HL-60 (cell line): ENCODE results near the gene CYB5A.
A peak's percentile ranks its signal among the peaks of the same experiment; 100 is the strongest.

Source experiments
- DNase-seq, 2 experiments: peaks; one replicate each; pipeline ENCODE4 v3.0.0-alpha.2; 2010 to 2020; ENCODE audit warnings: low read depth in 1 of 2, low spot score in 1 of 2
- H3K27ac ChIP-seq: fragments of 250-450 bp; sonication (Bioruptor Pico); replicated peaks from 2 replicates; pipeline ENCODE4 v1.5.1; 2020; ENCODE audit warnings: mild to moderate bottlenecking, moderate library complexity
- H3K27me3 ChIP-seq: fragments of 250-450 bp; sonication (Bioruptor Pico); 2 replicates; pipeline ENCODE4 v1.5.1; 2021; ENCODE audit warnings: mild to moderate bottlenecking, moderate library complexity; ENCODE audit not compliant: insufficient read depth, poor library complexity, severe bottlenecking
- H3K4me3 ChIP-seq: replicated peaks from 2 replicates; pipeline ENCODE4 v1.5.1; 2011; ENCODE audit warnings: mild to moderate bottlenecking, control low read depth, low read length; ENCODE audit not compliant: insufficient read depth
- CTCF ChIP-seq: IDR thresholded peaks from one replicate; pipeline ENCODE4 v1.5.1; 2011; ENCODE audit warnings: low read length, control low read depth, inconsistent platforms; ENCODE audit not compliant: insufficient read depth
- GABPA ChIP-seq: IDR thresholded peaks from 2 replicates; pipeline ENCODE4 v1.6.1; 2012; ENCODE audit warnings: low read depth
- POLR2AphosphoS5 ChIP-seq: IDR thresholded peaks from 2 replicates; pipeline ENCODE4 v1.6.1; 2012; ENCODE audit warnings: low read depth
- SPI1 ChIP-seq: IDR thresholded peaks from 2 replicates; pipeline ENCODE4 v1.6.1; 2012; ENCODE audit warnings: low read depth, mild to moderate bottlenecking, borderline replicate concordance
- TF ChIP-seq, protein P1 (sequence below): IDR thresholded peaks from 2 replicates; pipeline ENCODE4 v1.6.1; 2012; ENCODE audit warnings: low read depth; ENCODE audit not compliant: insufficient replicate concordance

The CYB5A gene

GRCh38 chr18:74249181-74249968, 42.4 kb downstream of the CYB5A start:
- TF ChIP-seq, protein P1, sequence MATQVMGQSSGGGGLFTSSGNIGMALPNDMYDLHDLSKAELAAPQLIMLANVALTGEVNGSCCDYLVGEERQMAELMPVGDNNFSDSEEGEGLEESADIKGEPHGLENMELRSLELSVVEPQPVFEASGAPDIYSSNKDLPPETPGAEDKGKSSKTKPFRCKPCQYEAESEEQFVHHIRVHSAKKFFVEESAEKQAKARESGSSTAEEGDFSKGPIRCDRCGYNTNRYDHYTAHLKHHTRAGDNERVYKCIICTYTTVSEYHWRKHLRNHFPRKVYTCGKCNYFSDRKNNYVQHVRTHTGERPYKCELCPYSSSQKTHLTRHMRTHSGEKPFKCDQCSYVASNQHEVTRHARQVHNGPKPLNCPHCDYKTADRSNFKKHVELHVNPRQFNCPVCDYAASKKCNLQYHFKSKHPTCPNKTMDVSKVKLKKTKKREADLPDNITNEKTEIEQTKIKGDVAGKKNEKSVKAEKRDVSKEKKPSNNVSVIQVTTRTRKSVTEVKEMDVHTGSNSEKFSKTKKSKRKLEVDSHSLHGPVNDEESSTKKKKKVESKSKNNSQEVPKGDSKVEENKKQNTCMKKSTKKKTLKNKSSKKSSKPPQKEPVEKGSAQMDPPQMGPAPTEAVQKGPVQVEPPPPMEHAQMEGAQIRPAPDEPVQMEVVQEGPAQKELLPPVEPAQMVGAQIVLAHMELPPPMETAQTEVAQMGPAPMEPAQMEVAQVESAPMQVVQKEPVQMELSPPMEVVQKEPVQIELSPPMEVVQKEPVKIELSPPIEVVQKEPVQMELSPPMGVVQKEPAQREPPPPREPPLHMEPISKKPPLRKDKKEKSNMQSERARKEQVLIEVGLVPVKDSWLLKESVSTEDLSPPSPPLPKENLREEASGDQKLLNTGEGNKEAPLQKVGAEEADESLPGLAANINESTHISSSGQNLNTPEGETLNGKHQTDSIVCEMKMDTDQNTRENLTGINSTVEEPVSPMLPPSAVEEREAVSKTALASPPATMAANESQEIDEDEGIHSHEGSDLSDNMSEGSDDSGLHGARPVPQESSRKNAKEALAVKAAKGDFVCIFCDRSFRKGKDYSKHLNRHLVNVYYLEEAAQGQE: no peak
- TF ChIP-seq SPI1: no peak
- Histone ChIP-seq H3K27me3 (no peaks in the 10 kb centered on the region), H3K4me3 (no peak overlapping the region), H3K27ac (no peak overlapping the region)
- peak; percentile 56 to 90 for DNase-seq

GRCh38 chr18:74248595-74248994, 43.2 kb downstream of the CYB5A start:
- H3K4me3 ChIP-seq: no peak overlapping the region
- no peak overlapping the region for H3K27ac ChIP-seq
- TF ChIP-seq SPI1: no peak
- no peak for TF ChIP-seq CTCF
- TF ChIP-seq GABPA: no peak
- no peak for TF ChIP-seq POLR2AphosphoS5
- TF ChIP-seq, protein P1: no peak
- no peaks in the 10 kb centered on the region for H3K27me3 ChIP-seq
- no peak for DNase-seq

GRCh38 chr18:74248189-74248588, 43.6 kb downstream of the CYB5A start:
- H3K27ac ChIP-seq: no peak overlapping the region
- H3K4me3 ChIP-seq: no peak overlapping the region
- no peak for DNase-seq
- no peaks in the 10 kb centered on the region for H3K27me3 ChIP-seq
- TF ChIP-seq CTCF (no peak), GABPA (no peak), SPI1 (no peak), POLR2AphosphoS5 (no peak)
- TF ChIP-seq, protein P1: no peak
